Measurements from ENCODE around the gene ZNF491.
"Not testable (repeated sequence)": the region's sequence is repeated elsewhere in the genome, so short reads cannot be mapped to it uniquely, and the experiment has no call there.

The ZNF491 gene

DNA sequence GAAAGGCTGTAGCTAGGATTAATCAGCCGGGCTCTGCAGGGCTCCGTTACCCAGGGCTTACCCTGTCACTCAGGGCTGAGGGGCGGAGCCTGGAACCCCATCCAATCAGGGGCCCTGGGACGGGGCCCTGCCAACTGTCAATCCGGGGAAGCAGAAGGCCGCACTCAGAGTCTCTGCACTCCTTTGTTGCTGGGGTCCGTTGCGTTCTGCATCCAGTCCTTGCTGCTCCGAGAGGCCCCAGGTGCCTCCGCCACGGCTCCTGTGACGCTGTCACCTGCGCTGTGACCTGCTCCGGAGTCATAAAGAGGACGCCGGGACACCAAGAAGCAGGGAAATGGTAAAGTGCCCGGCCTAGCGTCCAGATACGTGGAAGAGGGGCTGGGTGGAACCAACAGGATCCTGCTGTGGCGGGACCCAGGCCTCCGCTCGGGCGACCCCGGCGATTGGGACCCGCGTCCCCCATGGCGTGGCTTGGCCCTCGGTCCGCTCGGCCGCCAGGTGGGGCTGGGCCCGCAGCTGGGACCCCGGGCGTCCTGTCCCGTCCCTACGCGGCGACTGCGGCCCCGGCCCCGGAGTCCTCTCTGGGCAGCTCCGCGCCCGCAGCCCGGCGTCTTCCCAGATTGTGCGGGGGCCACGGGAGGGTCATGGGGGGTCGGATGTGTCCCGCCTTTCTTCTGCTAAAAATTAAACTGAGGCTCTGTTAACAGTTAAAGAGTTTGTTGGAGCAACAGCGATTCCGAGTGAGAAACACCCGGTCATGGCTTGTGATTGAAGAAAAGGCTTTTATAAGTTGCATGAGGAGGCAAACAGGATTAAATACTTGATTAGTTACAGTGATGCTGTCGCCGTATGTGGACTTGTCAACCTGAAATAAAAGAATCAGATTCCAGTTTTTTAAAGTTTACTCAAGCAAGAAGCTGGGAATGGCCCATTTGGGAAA, at the start of gene ZNF491:
Gene ZNF491 (plus strand): TSS at position 133 of the 940 bp plus-strand sequence. CDS start 7,431 bp downstream, outside the sequence.
- peak; percentile 85 for DNase-seq

DNA sequence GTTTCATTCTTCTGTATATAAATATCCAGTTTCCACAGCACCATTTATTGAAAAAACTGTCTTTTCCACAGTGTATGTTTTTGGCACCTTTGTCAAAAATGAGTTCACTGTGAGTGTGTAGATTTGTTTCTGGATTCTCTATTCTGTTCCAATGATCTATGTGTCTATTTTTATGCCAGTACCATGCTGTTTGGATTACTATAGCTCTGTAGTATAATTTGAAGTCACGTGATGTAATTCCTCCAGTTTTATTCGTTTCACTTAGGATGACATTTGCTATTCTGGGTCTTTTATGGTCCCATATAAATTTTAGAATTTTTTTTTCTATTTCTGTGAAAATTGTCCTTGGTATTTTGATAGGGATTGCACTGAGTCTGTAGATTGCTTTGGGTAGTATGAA, 48.6 kb upstream of the ZNF491 start:
- DNase-seq, result no peak

DNA sequence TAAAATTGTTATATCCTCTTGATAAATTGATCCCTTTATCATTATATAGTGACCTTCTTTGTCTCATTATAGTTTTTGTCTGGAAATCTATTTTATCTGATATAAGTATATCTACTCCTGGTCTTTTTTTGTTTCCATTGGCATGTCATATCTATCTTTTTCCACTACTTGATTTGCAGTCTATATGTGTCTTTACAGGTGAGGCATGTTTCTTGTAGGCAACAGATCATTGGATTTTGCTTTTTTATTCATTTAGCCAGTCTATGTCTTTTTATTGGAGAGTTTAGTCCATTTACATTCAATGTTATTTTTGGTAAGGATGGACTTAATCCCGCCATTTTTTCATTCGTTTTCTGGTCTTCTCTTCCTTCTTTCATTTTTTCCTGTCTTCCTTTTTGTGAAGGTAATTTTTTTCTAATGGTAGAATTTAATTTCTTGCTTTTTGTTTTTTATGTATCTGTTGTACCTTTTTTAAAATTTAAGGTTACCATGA, 46.0 kb upstream of the ZNF491 start:
- DNase-seq, result no peak

DNA sequence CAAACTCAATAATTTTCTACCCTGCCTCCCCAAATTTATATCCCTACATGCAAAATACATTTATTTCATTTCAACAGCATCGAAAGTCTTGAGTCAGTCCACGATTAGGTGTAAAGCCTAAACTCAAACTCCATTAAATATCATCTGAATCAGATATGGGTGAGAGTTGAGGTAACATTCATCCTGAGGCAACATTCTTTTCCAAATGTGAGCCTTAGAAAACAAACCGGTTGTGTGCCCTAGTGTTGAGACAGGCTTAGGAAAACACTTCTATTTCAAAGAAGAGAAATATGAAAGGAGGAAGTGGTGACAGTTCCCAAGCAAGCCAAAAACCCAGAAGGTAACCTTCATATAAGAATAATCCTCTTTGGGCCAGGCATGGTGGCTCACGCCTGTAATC, 43.7 kb upstream of the ZNF491 start:
- DNase-seq, result no peak

DNA sequence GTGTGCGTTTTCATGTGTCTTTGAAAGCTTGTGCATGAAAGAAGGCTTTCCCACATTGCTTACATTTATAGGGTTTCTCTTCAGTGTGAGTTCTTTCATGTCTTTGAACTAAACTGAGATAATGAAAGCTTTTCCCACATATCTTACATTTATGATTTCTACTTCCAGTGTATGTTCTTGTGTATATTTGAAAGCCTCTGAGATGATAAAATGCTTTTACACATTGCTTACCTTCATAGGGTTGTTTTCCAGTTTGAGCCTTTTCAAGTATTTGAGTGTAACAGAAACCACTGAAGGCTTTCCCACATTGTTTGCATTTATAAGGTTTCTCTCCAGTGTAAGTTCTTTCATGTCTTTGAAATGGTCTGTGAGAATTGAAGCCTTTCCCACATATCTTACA, 41.4 kb upstream of the ZNF491 start:
- DNase-seq, result no peak

DNA sequence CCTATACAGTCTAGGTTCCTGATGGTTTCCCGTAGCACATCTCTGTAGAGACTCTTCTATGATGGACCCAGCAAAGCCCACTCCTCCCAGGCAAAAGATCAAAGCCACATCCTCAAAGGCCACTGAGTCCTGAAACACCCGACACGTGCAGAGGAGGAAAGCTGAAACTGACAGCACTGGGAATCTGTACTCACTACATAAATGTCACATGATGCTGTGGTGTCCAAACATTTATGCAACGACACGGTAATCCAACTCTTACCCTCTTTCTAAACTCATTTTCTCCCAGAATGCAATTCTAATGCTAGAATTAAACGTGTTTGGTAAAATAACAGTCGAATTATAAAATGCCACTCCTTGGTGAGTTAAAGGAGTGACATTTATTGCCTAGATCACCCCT, 38.5 kb upstream of the ZNF491 start:
- DNase-seq, result no peak

DNA sequence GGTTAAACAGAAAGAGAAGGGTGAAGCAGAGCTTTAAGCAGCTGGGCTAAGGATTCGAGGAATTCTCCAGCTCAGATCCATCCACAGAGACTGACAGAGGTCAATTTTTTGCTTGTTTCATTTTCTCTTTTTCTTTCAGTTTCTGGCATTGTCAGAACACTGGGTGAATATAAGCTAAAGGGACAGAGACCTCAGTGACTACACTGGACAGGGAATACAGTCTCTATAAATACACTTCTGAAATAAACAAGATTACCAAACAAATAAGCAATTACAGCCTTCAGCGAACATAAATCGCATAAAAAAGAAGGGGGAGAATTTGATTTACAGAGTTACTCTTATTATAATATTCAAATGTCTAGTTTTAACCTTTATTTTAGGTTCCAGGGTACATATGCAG, 35.2 kb upstream of the ZNF491 start:
- no peak for DNase-seq

DNA sequence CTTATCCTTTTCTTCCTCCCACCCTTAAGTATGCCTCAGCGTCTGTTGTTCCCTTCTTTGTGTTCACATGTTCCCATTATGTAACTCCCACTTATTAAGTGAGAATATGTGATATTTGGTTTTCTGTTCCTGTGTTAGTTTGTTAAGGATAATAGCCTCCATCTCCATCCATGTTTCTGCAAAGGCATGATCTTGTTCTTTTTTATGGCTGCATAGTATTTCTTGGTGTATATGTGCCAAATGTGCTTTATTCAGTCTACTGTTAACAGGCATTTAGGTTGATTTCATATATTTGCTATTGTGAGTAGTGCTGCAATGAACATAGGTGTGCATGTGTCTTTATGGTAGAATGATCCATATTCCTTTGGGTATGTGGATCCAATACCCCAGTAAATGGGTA, 34.7 kb upstream of the ZNF491 start:
- no peak for DNase-seq

DNA sequence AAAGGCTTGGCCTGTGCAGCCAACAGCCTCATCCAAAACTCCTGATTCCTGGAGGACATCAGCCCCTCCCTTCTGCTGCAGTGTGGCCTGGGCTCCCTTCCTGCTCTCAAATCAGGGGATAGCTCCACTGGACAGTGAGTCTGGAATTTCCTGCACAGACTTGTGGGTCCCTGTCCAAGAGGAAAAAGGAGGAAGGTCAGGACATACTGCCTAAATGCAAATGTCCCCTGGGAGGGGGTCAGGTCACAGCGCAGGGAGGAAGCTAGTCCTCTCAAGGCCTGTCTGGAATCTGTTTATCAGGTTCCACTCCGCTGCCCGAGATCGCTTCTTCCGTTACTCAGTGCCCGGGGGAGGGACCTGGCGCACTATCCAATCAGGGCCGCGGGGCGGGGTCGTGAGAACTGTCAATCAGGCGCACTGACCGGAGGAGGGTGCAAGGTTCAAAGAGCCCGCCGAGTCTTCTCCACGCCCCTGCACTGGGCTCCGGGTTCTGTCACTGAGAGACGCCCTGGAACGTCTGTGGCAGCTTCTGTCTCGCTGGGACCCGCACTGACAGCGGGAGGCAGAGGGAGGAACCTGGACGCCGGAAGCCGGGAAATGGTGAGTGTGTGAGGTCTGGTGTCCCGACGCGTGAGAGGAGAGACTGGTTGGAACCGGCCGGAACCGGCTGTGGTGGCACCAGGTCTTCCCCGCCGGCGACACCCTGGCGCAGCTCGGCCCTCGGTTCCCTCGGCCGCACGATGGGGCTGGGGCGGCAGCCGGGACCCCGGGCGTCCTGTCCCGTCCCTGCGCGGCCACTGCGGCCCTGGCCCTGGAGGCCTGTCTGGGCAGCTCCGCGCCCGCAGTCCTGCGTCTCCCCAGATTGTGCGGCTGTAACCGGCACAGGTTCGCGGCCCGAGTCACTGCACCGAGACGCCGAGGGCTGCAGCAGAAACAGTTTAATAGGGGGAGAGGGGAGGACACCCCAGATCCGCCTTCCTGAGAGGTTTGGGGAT, 31.4 kb upstream of the ZNF491 start, which contains the start of gene ZNF441:
Gene ZNF441 (plus strand): TSS at position 404 of the 995 bp plus-strand sequence. CDS start 194 bp downstream, at position 598.
- peak; percentile 94 for DNase-seq

DNA sequence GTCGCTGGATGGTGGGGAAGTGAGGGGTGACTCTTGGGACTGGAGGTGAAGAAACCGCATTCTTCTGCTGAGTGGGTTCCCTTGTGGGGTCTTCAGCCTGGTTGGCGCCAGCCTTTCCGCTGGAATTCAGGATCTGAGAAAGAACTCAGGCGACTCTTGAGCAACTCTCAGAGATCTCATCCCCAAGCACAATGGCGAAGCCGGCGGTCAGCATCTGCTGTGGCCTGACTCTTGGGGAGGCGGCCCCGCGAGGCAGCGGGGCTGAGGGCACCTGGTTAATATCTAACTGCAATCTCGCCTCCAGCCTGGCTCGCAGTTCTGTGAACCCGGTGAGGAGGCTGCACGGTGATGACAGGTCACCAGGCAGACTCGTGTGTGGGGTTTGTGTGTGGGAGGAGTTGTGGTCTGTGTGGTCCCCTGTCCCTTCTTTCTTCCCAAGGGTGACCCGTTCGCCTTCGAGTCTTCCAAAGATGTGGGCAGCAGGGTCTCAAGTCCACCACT, 30.6 kb upstream of the ZNF491 start:
- peak; percentile 22 for DNase-seq

DNA sequence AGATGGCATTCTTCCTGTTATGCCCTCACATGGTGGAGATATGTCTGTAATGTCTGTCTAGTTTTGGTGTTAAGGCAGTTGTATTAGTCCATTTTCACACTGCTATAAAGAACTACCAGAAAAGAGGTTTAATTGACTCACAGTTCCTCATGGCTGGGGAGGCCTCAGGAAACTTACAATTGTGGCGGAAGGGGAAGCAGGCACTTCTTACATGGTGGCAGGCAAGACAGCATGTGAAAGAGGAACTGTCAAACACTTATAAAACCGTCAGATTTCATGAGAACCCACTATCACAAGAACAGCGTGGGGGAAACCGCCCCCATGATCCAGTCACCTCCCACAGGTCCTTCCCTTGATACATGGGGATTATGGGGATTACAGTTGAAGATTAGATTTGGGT, 28.3 kb upstream of the ZNF491 start:
- DNase-seq, result no peak

DNA sequence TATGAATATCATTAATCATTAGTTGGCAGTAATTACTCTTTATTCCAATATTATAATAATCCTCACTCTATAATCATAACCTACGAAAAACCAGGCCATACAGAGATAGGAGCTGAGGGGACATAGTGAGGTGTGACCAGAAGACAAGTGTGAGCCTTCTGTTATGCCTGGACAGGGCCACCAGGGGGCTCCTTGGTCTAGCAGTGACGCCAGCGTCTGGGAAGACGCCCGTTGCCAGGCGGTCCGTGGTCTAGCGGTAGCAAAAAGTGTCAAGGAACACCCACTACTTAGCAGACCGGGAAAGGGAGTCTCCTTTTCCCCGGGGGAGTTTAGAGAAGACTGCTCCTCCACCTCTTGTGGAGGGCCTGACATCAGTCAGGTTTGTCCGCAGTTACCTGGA, 26.8 kb upstream of the ZNF491 start:
- DNase-seq, result not testable (repeated sequence)

DNA sequence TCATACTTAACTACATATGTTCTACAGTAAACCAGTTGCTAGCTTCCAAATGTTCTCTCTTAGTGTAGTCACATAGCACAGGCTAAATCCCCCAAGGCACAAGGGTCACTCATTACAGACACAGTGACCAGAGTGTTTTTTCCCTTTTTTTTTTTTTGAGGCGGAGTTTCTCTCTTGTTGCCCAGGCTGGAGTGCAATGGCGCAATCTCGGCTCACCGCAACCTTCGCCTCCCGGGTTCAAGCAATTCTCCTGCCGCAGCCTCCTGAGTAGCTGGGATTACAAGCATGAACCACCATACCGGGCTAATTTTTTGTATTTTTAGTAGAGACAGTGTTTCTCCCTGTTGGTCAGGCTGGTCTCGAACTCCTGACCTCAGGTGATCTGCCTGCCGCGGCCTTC, 21.7 kb upstream of the ZNF491 start:
- DNase-seq, result not testable (repeated sequence)

DNA sequence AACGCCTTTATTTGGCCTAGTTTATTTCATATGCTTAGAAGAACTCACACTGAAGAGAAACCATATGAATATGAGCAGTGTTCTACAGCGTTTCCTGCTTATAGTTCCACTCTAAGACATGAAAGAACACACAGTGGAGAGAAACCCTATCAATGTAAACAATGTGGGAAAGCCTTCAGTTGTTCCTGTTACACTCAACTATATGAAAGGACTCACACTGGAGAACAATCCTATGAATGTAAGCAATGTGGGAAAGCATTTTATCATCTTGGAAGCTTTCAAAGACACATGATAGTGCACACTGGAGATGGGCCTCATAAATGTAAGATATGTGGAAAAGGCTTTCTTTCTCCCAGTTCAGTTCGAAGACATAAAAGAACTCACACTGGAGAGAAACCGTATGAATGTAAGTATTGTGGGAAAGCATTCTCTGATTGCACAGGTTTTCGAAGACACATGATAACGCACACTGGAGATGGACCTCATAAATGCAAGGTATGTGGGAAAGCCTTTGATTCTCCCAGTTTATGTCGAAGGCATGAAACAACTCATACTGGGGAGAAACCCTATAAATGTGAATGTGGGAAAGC, 17.8 kb upstream of the ZNF491 start:
- no peak for DNase-seq

DNA sequence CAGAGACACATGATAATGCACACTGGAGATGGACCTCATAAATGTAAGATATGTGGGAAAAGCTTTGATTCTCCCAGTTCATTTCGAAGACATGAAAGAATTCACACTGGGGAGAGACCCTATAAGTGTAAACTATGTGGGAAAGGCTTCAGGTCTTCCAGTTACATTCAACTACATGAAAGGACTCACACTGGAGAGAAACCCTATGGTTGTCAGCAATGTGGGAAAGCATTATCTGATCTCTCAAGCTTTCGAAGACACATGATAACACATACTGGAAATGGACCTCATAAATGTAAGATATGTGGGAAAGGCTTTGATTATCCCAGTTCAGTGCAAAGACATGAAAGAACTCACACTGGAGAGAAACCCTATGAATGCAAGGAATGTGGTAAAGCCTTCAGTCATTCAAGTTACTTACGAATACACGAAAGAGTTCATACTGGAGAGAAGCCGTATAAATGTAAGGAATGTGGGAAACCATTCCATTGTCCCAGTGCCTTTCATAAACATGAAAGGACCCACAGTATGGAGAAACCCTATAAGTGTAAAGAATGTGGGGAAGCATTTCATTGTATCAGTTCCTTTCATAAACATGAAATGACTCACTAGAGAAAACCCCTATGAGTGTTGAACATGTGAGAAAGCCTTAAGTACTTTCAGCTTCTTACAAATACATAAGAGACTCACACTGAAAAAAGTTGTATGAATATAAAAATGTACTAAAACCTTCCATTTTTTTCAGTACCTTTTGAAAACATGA, 16.8 kb upstream of the ZNF491 start:
- no peak for DNase-seq

DNA sequence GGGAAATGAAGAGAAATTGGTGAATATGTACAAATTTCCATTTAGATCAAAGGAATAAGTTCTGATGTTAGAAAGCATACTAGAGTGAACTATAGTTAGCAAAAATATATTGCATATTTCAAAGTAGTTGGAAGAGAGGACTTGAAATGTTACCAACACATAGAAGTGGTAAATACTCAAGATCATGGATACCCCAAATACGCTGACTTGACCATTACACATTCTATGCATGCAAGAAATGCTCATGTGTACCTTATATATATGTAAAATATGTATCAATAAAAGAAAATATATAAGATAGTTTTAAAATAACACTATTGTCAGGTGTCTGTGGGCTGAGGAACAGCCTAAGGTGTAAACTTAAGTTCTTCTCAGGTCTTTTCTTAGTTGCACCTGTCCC, 14.6 kb upstream of the ZNF491 start:
- no peak for DNase-seq

DNA sequence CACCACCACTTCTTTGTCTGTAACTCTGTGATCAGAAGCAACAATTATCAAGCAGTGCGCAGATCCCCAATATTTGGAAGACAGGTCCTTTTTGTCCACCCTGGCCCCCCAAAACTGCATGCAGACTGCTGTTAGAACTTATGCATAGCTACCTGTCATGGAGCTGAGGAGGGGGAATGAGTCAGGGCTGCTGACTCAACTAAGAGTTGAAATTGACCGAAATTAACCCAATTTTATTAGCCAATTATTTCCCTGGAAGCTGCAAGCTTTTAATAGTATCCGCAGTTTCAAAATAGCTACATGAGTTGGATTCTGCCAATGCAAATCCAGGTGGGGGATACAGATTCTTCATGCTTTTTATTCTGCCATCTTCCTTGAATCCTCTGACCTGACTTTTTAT, 14.0 kb upstream of the ZNF491 start:
- no peak for DNase-seq

DNA sequence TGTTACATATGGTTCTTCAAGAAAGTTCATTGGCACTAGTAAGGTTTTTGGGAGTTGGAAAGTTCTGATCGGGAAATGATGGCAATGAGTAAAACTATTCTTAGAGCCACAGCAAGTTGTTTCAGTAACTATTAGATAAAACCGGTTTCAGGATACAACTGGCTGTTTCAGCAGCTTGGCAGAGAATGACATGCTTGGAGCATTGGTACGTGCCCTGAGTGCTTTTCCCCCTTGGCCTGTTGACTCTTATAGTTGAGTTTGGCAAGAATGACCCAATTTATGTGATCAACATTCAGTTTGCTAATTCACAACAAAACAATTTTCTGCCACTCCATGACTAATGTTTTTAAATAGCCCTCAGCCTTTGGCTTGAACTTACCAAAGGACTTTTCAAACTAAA, 10.8 kb upstream of the ZNF491 start:
- no peak for DNase-seq

DNA sequence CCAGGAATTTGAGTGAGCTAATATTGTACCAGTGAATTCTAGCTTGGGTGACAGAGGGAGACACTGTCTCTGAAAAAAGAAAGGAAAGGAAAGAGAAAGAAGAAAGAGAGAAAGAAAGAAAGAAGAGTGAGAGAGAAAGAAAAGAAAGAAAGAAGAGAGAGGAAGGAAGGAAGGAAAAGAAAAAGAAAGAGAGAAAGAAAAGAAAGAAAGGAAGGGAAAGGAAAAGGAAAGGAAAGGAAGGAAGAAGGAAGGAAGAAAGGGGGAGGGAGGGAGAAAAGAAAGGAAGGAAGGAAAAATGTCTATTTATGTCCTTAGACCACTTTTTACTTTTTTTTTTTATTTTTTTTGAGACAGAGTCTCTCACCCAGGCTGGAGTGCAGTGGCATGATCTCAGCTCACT, 5.4 kb upstream of the ZNF491 start:
- DNase-seq, result no peak

DNA sequence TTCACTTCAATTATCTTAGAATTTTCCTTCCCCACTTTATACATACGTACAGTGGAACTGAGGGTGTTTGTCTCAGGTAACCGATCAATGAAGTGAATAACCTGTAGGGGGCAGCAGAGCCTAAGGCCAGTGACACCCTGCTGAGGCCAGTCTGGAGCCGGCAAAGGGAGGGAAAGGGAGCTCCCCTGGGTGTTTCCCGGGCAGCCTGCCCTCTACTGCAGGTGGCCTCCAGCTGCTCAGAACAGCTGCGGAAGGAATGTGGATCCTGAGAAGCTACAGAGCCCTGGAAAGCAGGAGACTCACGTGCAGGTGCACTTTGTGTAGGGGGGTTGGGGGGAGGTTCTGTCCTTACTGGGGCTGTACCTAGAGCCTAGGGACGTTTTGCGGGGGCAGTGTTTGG, 832 bp upstream of the ZNF491 start:
- peak; percentile 88 for DNase-seq

DNA sequence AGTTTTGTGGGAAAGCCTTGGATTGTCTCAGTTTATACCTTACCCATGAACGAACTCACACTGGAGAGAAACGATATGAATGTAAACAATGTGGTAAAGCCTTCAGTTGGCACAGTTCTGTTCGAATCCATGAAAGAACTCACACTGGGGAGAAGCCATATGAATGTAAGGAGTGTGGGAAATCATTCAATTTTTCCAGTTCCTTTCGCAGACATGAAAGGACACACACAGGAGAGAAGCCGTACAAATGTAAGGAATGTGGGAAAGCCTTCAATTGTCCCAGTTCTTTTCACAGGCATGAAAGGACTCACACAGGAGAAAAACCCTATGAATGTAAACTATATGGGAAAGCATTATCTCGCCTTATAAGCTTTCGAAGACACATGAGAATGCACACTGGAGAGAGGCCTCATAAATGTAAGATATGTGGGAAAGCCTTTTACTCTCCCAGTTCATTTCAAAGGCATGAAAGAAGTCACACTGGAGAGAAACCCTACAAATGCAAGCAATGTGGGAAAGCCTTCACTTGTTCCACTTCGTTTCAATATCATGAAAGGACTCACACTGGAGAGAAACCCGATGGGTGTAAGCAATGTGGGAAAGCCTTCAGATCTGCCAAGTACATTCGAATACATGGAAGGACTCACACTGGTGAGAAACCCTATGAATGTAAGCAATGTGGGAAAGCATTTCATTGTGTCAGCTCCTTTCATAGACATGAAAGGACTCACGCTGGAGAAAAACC, 8.2 kb downstream of the ZNF491 start:
- DNase-seq, result no peak
